RWPE2 (cell line): ENCODE measurements around the gene BTBD7.
A peak's percentile ranks its signal among the peaks of the same experiment; 100 is the strongest.

ENCODE experiments used
- ATAC-seq: fragments of 200-7000 bp; cut with Tn5 transposase; 3 replicates; pipeline ENCODE4 v1.9.1; 2021; ENCODE audit warnings: low read depth
- DNase-seq: peaks from one replicate; pipeline ENCODE4 v3.0.0-alpha.2; 2020; ENCODE audit warnings: low spot score
- H3K27ac ChIP-seq: fragments of 450-650 bp; 2 replicates; pipeline ENCODE4 v1.5.1; 2017; ENCODE audit warnings: mild to moderate bottlenecking; ENCODE audit not compliant: poor library complexity, severe bottlenecking
- H3K27me3 ChIP-seq: fragments of 250-450 bp; sonication (Bioruptor Pico); 2 replicates; pipeline ENCODE4 v1.5.1; 2021; ENCODE audit warnings: mild to moderate bottlenecking, moderate library complexity; ENCODE audit not compliant: insufficient read depth, poor library complexity, severe bottlenecking
- H3K36me3 ChIP-seq: fragments of 250-450 bp; sonication (Bioruptor Pico); 2 replicates; pipeline ENCODE4 v1.5.1; 2020; ENCODE audit warnings: low read depth, mild to moderate bottlenecking, moderate library complexity
- H3K4me1 ChIP-seq: fragments of 250-450 bp; sonication (Bioruptor Pico); 2 replicates; pipeline ENCODE4 v1.5.1; 2021; ENCODE audit warnings: mild to moderate bottlenecking, moderate library complexity; ENCODE audit not compliant: insufficient read depth, poor library complexity, severe bottlenecking
- H3K4me3 ChIP-seq: fragments of 250-450 bp; sonication (Bioruptor Pico); 2 replicates; pipeline ENCODE4 v1.5.1; 2021; ENCODE audit warnings: mild to moderate bottlenecking, moderate library complexity; ENCODE audit not compliant: severe bottlenecking
- H3K9me3 ChIP-seq: fragments of 250-450 bp; sonication (Bioruptor Pico); 2 replicates; pipeline ENCODE4 v1.5.1; 2021; ENCODE audit warnings: mild to moderate bottlenecking, moderate library complexity; ENCODE audit not compliant: severe bottlenecking
- CTCF ChIP-seq: fragments of 450-650 bp; IDR thresholded peaks from one replicate; pipeline ENCODE4 v1.5.1; 2017; ENCODE audit warnings: mild to moderate bottlenecking, moderate library complexity; ENCODE audit not compliant: poor library complexity, severe bottlenecking

BTBD7 gene

GRCh38 chr14:93286212-93286890 lies 46.5 kb downstream of the BTBD7 start:
- H3K36me3 ChIP-seq, result peaks cover 67% of the 10 kb centered on the region
- ATAC-seq (peak; percentile 61), DNase-seq (no peak)
- no peak overlapping the region for H3K27ac ChIP-seq
- no peaks in the 10 kb centered on the region for H3K27me3 ChIP-seq
- H3K4me1 ChIP-seq, result no peaks in the 10 kb centered on the region
- no peak overlapping the region for H3K4me3 ChIP-seq
- no peaks in the 10 kb centered on the region for H3K9me3 ChIP-seq
- no peak for TF ChIP-seq CTCF

GRCh38 chr14:93285044-93285443 lies 47.8 kb downstream of the BTBD7 start:
- Histone ChIP-seq H3K4me1 (no peaks in the 10 kb centered on the region), H3K4me3 (no peak overlapping the region), H3K27ac (no peak overlapping the region), H3K27me3 (no peaks in the 10 kb centered on the region), H3K9me3 (no peaks in the 10 kb centered on the region), H3K36me3 (peaks cover 64% of the 10 kb centered on the region)
- TF ChIP-seq CTCF, result no peak
- DNase-seq, result no peak
- no peak for ATAC-seq

GRCh38 chr14:93281937-93282336 lies 50.9 kb downstream of the BTBD7 start:
- no peak for TF ChIP-seq CTCF
- no peak for ATAC-seq
- H3K4me3 ChIP-seq, result no peak overlapping the region

GRCh38 chr14:93280743-93281142 lies 52.1 kb downstream of the BTBD7 start:
- Histone ChIP-seq H3K9me3 (no peaks in the 10 kb centered on the region), H3K27ac (no peak overlapping the region), H3K4me3 (no peak overlapping the region), H3K27me3 (no peaks in the 10 kb centered on the region), H3K36me3 (peaks cover 60% of the 10 kb centered on the region), H3K4me1 (no peaks in the 10 kb centered on the region)
- TF ChIP-seq CTCF, result no peak
- DNase-seq (no peak), ATAC-seq (no peak)

More at GRCh38 chr14:93281937-93282336, 50.9 kb downstream of the BTBD7 start:
- H3K4me1 ChIP-seq, result no peaks in the 10 kb centered on the region
- H3K36me3 ChIP-seq, result peaks cover 56% of the 10 kb centered on the region
- no peaks in the 10 kb centered on the region for H3K9me3 ChIP-seq
- H3K27me3 ChIP-seq, result no peaks in the 10 kb centered on the region
- DNase-seq, result no peak
- H3K27ac ChIP-seq, result no peak overlapping the region

- ATAC-seq, result no peak
- DNase-seq, result no peak
Measured at GRCh38 chr14:93276031-93276716, 56.7 kb downstream of the BTBD7 start.

More at GRCh38 chr14:93276031-93276716, 56.7 kb downstream of the BTBD7 start:
- no peaks in the 10 kb centered on the region for H3K9me3 ChIP-seq
- peaks cover 29% of the 10 kb centered on the region for H3K36me3 ChIP-seq
- no peak overlapping the region for H3K4me3 ChIP-seq
- no peak overlapping the region for H3K27ac ChIP-seq
- no peaks in the 10 kb centered on the region for H3K4me1 ChIP-seq
- H3K27me3 ChIP-seq, result no peaks in the 10 kb centered on the region
- TF ChIP-seq CTCF, result no peak
